COLO829 (cell line): ENCODE results near the gene SMIM41.

Source experiments
- DNase-seq: peaks from one replicate; pipeline ENCODE4 v3.0.0; 2012; ENCODE audit warnings: low spot score

SMIM41 gene

GRCh38 chr12:52063082-52063924, 16.2 kb upstream of the SMIM41 start:
- no peak for DNase-seq

GRCh38 chr12:52063981-52064649, 15.4 kb upstream of the SMIM41 start:
- DNase-seq, result no peak

- no peak for DNase-seq
These were observed 13.0 kb upstream of the SMIM41 start for GRCh38 chr12:52066346-52067080.

- DNase-seq, result no peak
These were observed 12.5 kb upstream of the SMIM41 start for GRCh38 chr12:52067081-52067374.

GRCh38 chr12:52069327-52070184, 9.9 kb upstream of the SMIM41 start, which contains the start of gene ATG101:
ATG101 (plus strand) TSS chr12:52069978; CDS start chr12:52073651, 3,673 bp downstream.
- DNase-seq, result peak; percentile 92

- no peak for DNase-seq
These were observed 9.1 kb upstream of the SMIM41 start for GRCh38 chr12:52070185-52070925.

- peak; percentile 60 for DNase-seq
These were observed 5.7 kb upstream of the SMIM41 start for GRCh38 chr12:52073531-52074381.

- no peak for DNase-seq
These were observed 4.4 kb upstream of the SMIM41 start for GRCh38 chr12:52074971-52075724.

GRCh38 chr12:52076811-52077210, 2.7 kb upstream of the SMIM41 start:
- no peak for DNase-seq

GRCh38 chr12:52078276-52078675, 1.2 kb upstream of the SMIM41 start:
- DNase-seq, result no peak

GRCh38 chr12:52080403-52081251, 1.1 kb downstream of the SMIM41 start:
- no peak for DNase-seq

- no peak for DNase-seq
These were observed 1.8 kb downstream of the SMIM41 start for GRCh38 chr12:52081263-52081733.

GRCh38 chr12:52082026-52082668, 2.6 kb downstream of the SMIM41 start:
- no peak for DNase-seq

GRCh38 chr12:52082669-52082987, 3.1 kb downstream of the SMIM41 start:
- DNase-seq, result no peak

- peak; percentile 63 for DNase-seq
These were observed 3.6 kb downstream of the SMIM41 start for GRCh38 chr12:52082988-52083637.

GRCh38 chr12:52083638-52083996, 4.1 kb downstream of the SMIM41 start:
- DNase-seq, result no peak

GRCh38 chr12:52084491-52085231, 5.2 kb downstream of the SMIM41 start:
- no peak for DNase-seq
